Hematopoietic multipotent progenitor cell treated with erythropoietin and hydrocortisone succinate and interleukin-3 and kit ligand, for 8 days (in vitro differentiated cells): Measurements from ENCODE around the gene DLX5.
"Not testable (repeated sequence)": the region's sequence is repeated elsewhere in the genome, so short reads cannot be mapped to it uniquely, and the experiment has no call there.

Experiments
- DNase-seq: peaks from one replicate; pipeline ENCODE4 v3.0.0-alpha.2; 2015

The DLX5 gene

GRCh38 chr7:97024209-97025129 lies at the start of gene DLX5:
TSS of gene DLX5 (minus strand) at chr7:97024831. CDS start at chr7:97024623, 208 bp downstream.
- no peak for DNase-seq

DNA sequence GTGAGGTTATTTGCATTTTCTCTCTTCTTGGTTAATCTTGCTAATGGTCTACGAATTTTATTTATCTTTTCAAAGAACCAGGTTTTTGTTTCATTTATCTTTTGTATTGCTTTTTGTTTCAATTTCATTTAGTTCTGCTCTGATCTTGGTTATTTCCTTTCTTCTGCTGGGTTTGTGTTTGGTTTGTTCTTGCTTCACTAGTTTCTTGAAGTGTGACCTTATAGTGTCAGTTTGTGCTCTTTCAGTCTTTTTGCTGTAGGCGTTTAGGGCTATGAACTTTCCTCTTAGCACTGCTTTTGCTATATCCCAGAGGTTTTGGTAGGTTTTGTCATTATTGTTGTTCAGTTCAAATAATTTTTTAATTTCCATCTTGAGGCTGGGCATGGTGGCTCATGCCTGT lies 47.4 kb upstream of the DLX5 start:
- not testable (repeated sequence) for DNase-seq

GRCh38 chr7:97064972-97065587 lies 40.4 kb upstream of the DLX5 start:
- peak; percentile 59 for DNase-seq

DNA sequence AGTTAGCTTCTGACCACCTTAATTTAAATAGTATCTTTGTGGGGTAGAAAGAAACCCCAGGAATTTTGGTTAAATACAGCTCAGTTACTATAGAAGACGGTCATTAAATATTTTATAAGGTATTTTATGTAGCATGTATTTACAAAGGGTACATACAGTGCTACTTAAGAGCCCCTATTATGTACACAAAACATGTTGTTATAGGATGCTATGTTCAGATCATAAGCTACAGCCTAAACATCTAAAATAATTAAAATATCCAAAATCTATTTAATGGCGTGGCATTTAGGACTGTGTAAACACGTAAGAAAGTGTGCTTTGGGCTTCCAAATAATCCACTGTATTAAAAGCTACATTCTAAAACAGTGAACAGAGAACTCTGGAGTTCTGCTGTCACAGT lies 39.4 kb upstream of the DLX5 start:
- no peak for DNase-seq

GRCh38 chr7:97043281-97043680 lies 18.6 kb upstream of the DLX5 start:
- no peak for DNase-seq

DNA sequence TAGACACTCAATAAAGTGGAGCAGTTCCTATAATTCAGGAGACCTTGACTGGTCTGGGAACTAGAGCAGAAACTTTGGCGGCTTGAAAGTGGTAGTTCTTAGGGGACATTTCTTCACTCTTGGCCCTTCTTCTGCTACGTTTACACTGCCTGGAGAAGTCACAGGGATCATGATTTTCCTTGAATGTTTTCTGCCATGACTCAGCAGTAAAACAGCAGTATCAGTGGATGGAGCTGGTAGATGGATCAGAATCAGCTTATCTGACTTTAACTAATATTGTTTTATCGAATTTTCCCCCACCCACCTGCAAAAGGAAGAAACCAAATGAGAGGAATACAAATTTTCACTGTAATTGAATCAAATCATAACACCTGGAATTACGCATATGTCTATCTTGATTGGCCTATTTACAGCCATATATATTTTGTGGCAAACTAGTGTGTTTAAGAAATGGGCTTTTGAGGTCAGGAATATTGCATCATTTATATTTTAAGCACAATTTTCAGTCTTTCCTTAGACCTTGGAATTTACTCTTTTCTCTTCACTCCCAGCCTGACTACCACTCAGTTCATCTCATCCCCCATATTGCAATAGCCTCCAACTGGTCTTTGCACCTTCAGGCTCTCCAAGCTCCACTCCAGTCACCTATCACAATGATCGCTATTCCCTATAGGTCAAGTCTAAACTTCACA lies 14.9 kb upstream of the DLX5 start:
- no peak for DNase-seq

DNA sequence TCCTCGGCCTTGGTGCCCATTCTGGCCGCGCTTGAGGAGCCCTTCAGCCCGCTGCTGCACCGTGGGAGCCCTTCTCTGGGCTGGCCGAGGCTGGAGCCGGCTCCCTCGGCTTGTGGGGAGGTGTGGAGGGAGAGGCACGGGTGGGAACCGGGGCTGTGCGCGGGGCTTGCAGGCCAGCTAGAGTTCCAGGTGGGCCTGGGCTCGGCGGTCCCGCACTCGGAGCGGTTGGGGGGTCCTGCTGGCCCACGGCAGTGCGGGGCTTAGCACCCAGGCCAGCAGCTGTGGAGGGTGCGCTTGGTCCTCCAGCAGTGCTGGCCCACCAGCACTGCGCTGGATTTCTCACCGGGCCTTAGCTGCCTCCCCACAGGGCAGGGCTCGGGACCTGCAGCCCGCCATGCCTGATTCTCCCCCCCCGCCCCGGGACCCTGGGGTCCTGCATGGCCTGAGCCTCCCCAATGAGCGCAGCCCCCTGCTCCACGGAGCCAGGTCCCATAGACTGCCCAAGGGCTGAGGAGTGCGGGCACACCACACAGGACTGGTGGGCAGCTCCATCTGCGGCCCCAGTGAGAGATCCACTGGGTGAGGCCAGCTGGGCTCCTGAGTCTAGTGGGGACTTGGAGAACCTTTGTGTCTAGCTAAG lies 9.7 kb upstream of the DLX5 start:
- DNase-seq, result not testable (repeated sequence)

DNA sequence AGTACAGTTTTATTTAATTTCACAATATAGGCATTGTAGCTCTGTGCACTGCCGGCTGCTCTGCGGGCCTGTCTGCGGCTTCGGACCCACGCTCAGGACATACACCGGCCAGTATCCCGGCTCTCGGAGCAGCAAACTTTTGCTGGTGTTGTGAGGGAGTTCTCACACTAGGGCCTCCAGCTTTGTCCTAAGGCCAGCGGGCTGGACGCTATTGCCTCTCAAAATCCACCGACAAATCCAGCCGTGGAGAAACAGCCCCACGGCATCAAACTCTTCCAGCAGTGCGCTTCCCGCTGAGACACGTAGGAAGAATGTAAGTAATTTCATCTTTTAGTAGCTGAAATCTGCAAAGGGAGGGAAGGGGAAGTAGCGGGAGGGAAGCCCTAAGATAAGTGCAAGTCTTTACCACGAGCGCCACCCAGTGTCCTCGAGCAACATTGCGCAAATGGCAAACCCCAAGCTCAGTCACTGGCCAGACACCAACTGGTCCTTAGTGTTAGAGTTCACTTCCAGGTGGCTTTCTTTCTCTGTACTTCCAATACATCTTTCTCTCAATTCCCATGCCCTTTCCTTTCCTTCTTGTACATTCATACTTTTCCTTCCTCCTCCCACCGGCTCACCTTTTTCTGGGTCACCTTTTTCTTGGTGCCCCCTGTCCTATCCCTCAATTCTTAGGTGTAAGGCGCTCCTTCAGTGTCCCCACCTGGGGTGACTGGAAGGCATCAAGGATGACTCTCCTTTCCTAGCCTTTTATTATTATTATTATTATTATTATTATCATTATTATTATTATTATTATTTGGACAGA lies 3.0 kb upstream of the DLX5 start:
- peak; percentile 71 for DNase-seq

DNA sequence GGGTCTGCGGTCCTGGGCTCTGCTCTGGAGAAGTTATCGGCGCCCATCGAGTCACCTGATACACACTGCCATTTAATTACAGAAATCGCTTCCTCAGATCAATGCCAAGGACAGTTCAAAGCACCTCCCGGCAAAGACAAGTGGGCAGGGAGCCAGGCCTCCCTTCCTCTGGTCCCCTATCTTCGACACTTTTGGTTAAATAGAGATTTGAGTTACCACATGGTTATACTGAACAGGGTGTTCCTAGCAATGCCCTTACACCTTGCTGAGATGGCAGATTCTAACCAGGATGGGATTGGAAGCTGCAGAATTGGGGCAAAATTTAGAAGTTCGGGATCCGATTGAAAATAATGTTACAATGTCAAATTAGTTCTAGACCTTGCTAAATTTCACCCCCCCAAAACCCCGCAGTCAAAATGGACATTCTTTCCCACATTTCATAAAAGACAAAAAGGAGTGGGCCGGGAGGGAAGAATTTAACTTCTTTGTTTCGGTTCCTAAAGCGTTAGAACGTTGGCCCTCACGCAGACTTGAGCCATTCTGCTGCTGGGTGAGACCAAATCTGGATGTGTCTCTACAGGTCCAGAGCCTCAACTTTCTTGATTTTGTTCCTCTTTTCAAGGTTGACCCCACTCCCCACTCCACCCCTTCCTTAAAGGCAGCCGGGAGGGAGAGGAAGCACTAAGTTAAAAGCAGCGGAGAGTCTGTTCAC lies 2.2 kb upstream of the DLX5 start:
- DNase-seq, result no peak

DNA sequence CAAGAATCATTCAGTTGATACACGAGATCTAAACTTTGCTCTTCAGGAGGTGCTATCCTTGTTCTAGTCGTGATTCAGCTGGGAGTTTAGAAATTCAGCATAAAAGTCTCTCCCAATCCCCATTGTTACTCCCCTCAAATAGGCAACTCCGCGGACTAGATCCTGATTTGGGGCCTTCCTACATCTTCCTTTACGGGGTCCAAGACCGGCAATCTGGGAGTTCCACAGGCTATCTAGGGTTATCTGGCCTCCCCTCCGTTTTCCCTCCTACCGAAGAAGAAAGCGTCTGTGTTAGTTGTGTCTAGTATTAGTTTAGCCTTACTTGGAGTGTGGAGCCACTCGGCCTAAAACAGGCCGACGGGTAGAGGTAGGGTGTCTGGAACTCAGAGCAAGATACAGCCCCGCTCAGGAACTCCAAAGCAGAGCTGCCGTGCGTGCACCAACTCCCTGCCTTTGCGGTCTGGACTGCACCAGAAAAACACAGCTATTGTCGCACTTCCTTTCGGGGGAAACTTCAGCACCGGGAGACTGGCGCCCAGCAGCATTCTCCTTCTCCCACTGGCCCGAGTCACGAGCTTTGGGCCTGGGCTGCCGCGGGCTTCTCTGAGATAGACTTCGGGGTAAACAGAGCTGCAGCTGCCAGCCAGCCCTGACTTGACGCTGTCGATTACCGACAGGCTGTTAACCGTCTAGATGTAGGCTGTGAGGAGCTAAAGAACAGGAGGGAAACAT lies 1.5 kb upstream of the DLX5 start:
- DNase-seq, result no peak

GRCh38 chr7:97025130-97025499 lies 484 bp upstream of the DLX5 start:
- no peak for DNase-seq

DNA sequence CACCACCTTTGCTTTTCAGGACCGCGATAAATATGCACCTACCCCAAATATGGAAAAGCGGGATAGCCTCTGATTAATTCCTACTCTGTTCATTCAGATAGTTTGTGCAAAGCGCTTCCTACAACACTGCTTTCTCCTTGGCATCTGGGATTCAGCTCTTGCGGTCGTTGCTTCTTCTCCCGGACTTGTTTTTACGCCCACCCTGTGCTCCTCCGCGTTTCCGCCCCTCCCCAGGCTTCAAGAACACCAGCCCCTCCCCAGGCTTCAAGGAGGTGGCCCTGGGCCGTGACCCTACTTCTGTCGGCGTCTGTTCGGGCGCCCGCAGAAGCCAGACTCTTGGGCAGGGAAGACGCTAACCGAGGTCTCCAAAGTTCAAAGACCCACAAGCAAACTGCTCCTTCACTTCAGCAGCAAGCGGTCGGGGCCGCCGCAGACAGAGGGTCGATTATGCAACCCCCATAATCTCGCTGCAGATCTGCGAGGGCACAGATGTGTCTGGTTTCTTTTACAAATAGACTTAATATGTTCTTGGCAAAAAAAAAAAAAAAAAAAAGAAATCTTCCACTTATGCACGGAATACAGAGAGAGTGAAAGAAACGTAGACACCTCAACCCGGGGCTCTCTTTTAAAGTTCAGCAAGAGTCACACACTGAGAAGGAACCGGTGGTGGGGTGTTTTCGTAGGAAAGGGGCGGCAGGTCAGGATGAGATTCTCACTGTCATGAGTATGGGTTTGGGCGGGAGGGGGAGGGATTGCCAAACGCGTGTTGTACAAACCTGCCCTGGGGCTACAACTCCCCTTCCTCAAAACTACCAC lies 1.9 kb downstream of the DLX5 start:
- no peak for DNase-seq

DNA sequence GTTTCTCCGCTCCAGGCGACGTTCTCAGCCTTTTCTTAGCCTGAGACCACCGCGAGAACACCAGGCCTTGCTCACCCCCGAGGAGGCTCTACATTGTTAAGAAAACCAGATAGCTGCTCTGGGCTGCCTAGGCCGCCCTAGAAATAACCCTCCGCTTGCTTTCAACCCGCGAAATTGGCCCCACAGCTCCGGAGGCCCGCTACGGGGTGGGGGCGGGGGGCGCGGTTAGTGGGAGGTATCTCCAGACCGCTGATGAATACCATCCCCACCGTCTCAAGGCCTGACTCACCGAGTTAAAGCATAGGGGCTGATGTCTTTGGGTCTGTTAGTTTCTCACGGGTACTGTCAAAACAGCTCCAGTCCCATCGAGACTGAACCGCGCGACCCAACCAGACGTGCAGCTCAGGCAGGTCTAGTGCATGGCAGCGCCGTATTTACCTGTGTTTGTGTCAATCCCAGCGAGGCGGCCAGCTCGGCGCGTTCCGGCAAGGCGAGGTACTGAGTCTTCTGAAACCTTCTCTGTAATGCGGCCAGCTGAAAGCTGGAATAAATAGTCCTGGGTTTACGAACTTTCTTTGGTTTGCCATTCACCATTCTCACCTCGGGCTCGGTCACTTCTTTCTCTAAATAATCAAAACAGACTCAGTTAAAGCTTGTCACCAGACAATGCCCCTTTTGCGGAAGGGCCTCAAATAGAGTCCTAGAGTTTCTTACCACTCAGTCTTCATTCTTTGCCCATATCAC lies 2.7 kb downstream of the DLX5 start:
- no peak for DNase-seq

GRCh38 chr7:97020996-97021746 lies 3.5 kb downstream of the DLX5 start:
- DNase-seq, result no peak

DNA sequence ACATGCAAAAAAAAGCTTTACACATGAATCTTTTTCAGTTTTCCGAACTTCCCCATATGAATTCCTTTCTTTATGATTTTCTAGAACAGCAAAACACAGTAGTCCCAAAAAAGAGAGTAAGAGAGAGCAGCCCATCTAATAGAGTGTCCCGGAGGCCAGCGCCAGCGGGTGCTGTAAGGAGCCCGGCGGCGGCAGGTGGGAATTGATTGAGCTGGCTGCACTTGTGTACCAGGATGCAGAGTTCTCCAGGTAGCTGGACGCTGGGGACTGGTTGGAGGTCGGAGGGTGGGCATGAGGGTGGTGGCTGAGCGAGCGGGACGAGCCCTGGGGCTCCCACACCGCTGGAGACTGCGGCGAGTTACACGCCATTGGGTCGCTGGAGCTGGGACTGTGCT lies 4.0 kb downstream of the DLX5 start:
- no peak for DNase-seq

- DNase-seq, result no peak
Observed at GRCh38 chr7:97019710-97020225, 4.9 kb downstream of the DLX5 start.

- no peak for DNase-seq
Observed at GRCh38 chr7:97018791-97019531, 5.7 kb downstream of the DLX5 start.
